ENCODE data around the gene ANKS6.
A peak's percentile ranks its signal among the peaks of the same experiment; 100 is the strongest.

Gene ANKS6

GRCh38 chr9:98796364-98797101 is at the start of gene ANKS6:
Gene ANKS6 (minus strand): TSS chr9:98796555. CDS start chr9:98796491, 64 bp downstream.
- DNase-seq (ENCODE audit: low read depth in 2 of 2), result peak; percentile 63 to 73

GRCh38 chr9:98846081-98846480 is 49.7 kb upstream of the ANKS6 start:
- no peak for DNase-seq (ENCODE audit: low read depth in 2 of 2)

GRCh38 chr9:98842510-98842909 is 46.2 kb upstream of the ANKS6 start:
- no peak for DNase-seq (ENCODE audit: low read depth in 2 of 2)

- no peak for DNase-seq (ENCODE audit: low read depth in 2 of 2)
Measured at GRCh38 chr9:98839724-98840123, 43.4 kb upstream of the ANKS6 start.

- no peak for DNase-seq (ENCODE audit: low read depth in 2 of 2)
Measured at GRCh38 chr9:98838868-98839565, 42.7 kb upstream of the ANKS6 start.

- DNase-seq (ENCODE audit: low read depth in 2 of 2), result no peak
Measured at GRCh38 chr9:98838155-98838867, 42.0 kb upstream of the ANKS6 start.

- no peak for DNase-seq (ENCODE audit: low read depth in 2 of 2)
Measured at GRCh38 chr9:98837516-98837915, 41.2 kb upstream of the ANKS6 start.

GRCh38 chr9:98836206-98836605 is 39.9 kb upstream of the ANKS6 start:
- no peak for DNase-seq (ENCODE audit: low read depth in 2 of 2)

GRCh38 chr9:98834386-98834785 is 38.0 kb upstream of the ANKS6 start:
- DNase-seq (ENCODE audit: low read depth in 2 of 2), result no peak

GRCh38 chr9:98833090-98833956 is 37.0 kb upstream of the ANKS6 start:
- DNase-seq (ENCODE audit: low read depth in 2 of 2), result no peak

- no peak for DNase-seq (ENCODE audit: low read depth in 2 of 2)
Measured at GRCh38 chr9:98832768-98833089, 36.4 kb upstream of the ANKS6 start.

GRCh38 chr9:98831696-98832095 is 35.3 kb upstream of the ANKS6 start:
- DNase-seq (ENCODE audit: low read depth in 2 of 2), result no peak

- no peak for DNase-seq (ENCODE audit: low read depth in 2 of 2)
Measured at GRCh38 chr9:98830554-98830953, 34.2 kb upstream of the ANKS6 start.

- no peak for DNase-seq (ENCODE audit: low read depth in 2 of 2)
Measured at GRCh38 chr9:98829766-98830165, 33.4 kb upstream of the ANKS6 start.

- no peak for DNase-seq (ENCODE audit: low read depth in 2 of 2)
Measured at GRCh38 chr9:98826716-98827115, 30.4 kb upstream of the ANKS6 start.

GRCh38 chr9:98825414-98825813 is 29.1 kb upstream of the ANKS6 start:
- no peak for DNase-seq (ENCODE audit: low read depth in 2 of 2)

GRCh38 chr9:98823666-98824334 is 27.4 kb upstream of the ANKS6 start:
- DNase-seq (ENCODE audit: low read depth in 2 of 2), result no peak

- no peak for DNase-seq (ENCODE audit: low read depth in 2 of 2)
Measured at GRCh38 chr9:98822661-98823060, 26.3 kb upstream of the ANKS6 start.

- no peak for DNase-seq (ENCODE audit: low read depth in 2 of 2)
Measured at GRCh38 chr9:98821831-98822230, 25.5 kb upstream of the ANKS6 start.

GRCh38 chr9:98819231-98819630 is 22.9 kb upstream of the ANKS6 start:
- no peak for DNase-seq (ENCODE audit: low read depth in 2 of 2)

GRCh38 chr9:98818764-98819163 is 22.4 kb upstream of the ANKS6 start:
- no peak for DNase-seq (ENCODE audit: low read depth in 2 of 2)

Data from stimulated activated CD8-positive, alpha-beta memory T cell treated with anti-CD3 and anti-CD28 coated beads, Interleukin-7, amount 100 ng/mL, for 1 hour (primary cell).